Breast epithelium (tissue), 4 donors: ENCODE data around the gene MCM9. TPM values are rescaled to one million over a fixed set of nuclear protein-coding genes. Genes with fewer than 3 reads are reported as not detected.
A peak's percentile ranks its signal among the peaks of the same experiment; 100 is the strongest.
"Not testable (repeated sequence)": the region's sequence is repeated elsewhere in the genome, so short reads cannot be mapped to it uniquely, and the experiment has no call there.

ENCODE experiments used
- DNase-seq, 2 donors: peaks; one replicate each; pipeline ENCODE4 v3.0.0-alpha.2; 2019; ENCODE audit warnings: low spot score in 2 of 2
- H3K27ac ChIP-seq, 2 donors: fragments of 200-600 bp; sonication (generic) in 1 of 2; one replicate each; pipeline ENCODE4 v1.5.1; 2016 to 2019; ENCODE audit warnings: mild to moderate bottlenecking in 1 of 2
- H3K27me3 ChIP-seq, 2 donors: fragments of 200-600 bp; sonication (generic) in 1 of 2; one replicate each; pipeline versions ENCODE4 v1.5.1 to v1.6.0; 2017 to 2019; ENCODE audit warnings: control low read depth in 1 of 2, mild to moderate bottlenecking in 1 of 2
- H3K36me3 ChIP-seq: fragments of 200-600 bp; one replicate; pipeline ENCODE4 v1.5.1; 2019
- H3K4me1 ChIP-seq, 2 donors: fragments of 200-600 bp; sonication (generic); one replicate each; pipeline ENCODE4 v1.5.1; 2016 to 2019; ENCODE audit warnings: control low read depth in 1 of 2
- H3K4me3 ChIP-seq, 3 donors: fragments of 200-600 bp; sonication (generic); 1 replicate in 2 of 3; 2 replicates in 1 of 3; pipeline ENCODE4 v1.5.1; 2016 to 2019; ENCODE audit warnings: mild to moderate bottlenecking in 3 of 3, moderate library complexity in 2 of 3
- H3K9me3 ChIP-seq, 2 donors: fragments of 200-600 bp; sonication (generic) in 1 of 2; one replicate each; pipeline ENCODE4 v1.5.1; 2016 to 2019; ENCODE audit warnings: control low read depth in 1 of 2
- CTCF ChIP-seq, 3 donors: fragments of 450-650 bp; IDR thresholded peaks; one replicate each; pipeline ENCODE4 v1.5.1; 2016 to 2017; ENCODE audit warnings: antibody characterized with exemption in 3 of 3, mild to moderate bottlenecking in 3 of 3, moderate library complexity in 3 of 3
- POLR2A ChIP-seq: fragments of 450-650 bp; IDR thresholded peaks from one replicate; pipeline ENCODE4 v1.6.1; 2016; ENCODE audit warnings: antibody characterized with exemption, mild to moderate bottlenecking, moderate library complexity
- POLR2AphosphoS5 ChIP-seq, 3 donors: sonication (generic); formaldehyde crosslinking; IDR thresholded peaks; one replicate each; pipeline ENCODE4 v1.6.1; 2017; ENCODE audit warnings: antibody characterized with exemption in 3 of 3
- intact Hi-C: fragments of 100-400 bp; cut with DNase I; formaldehyde crosslinking; loops from one replicate; pipeline ENCODE4 v1.15.1; 2023; ENCODE audit warnings: low total_unique reads
- total RNA-seq, 3 donors: library from RNA; depleted of rRNA; stranded (reverse); fragments of >200 nt; gene quantifications; one replicate each; pipeline ENCODE4 v1.1.0, GENCODE V29; 2016

The MCM9 gene
- total RNA-seq, 3 donors from 2014 or later, result 17.9 to 40.5 (median 33.4) TPM

GRCh38 chr6:118808793-118809638 is 125.9 kb downstream of the MCM9 start:
- intact Hi-C loops, result no loop called here
- no peak overlapping the region for H3K27ac ChIP-seq
- DNase-seq, result no peak
- no peak overlapping the region for H3K4me3 ChIP-seq
- no peaks in the 10 kb centered on the region for H3K4me1 ChIP-seq
- H3K27me3 ChIP-seq, result no peaks in the 10 kb centered on the region
- H3K36me3 ChIP-seq, result no peaks in the 10 kb centered on the region
- TF ChIP-seq POLR2A, result no peak
- no peak for TF ChIP-seq POLR2AphosphoS5 (IDR thresholded peaks at IDR 0.05)
- TF ChIP-seq CTCF (IDR thresholded peaks at IDR 0.05), result no peak
- H3K9me3 ChIP-seq, result no peaks in the 10 kb centered on the region

- no peaks in the 10 kb centered on the region for H3K27me3 ChIP-seq
- no peaks in the 10 kb centered on the region for H3K9me3 ChIP-seq
- H3K4me3 ChIP-seq, result no peak overlapping the region
- TF ChIP-seq POLR2A (no peak), CTCF (IDR thresholded peaks at IDR 0.05) (no peak), POLR2AphosphoS5 (IDR thresholded peaks at IDR 0.05) (no peak)
- H3K27ac ChIP-seq, result no peak overlapping the region
- DNase-seq, result no peak
- H3K4me1 ChIP-seq, result no peaks in the 10 kb centered on the region
- H3K36me3 ChIP-seq, result no peaks in the 10 kb centered on the region
- intact Hi-C loops, result no loop called here
These were observed 130.9 kb downstream of the MCM9 start for GRCh38 chr6:118804091-118804490.

- no peak overlapping the region for H3K27ac ChIP-seq
- H3K4me1 ChIP-seq, result no peaks in the 10 kb centered on the region
- no peaks in the 10 kb centered on the region for H3K9me3 ChIP-seq
- H3K4me3 ChIP-seq, result no peak overlapping the region
- TF ChIP-seq CTCF (IDR thresholded peaks at IDR 0.05), result no peak
- no peak for TF ChIP-seq POLR2AphosphoS5 (IDR thresholded peaks at IDR 0.05)
- TF ChIP-seq POLR2A, result no peak
- no peaks in the 10 kb centered on the region for H3K36me3 ChIP-seq
- H3K27me3 ChIP-seq, result no peaks in the 10 kb centered on the region
- intact Hi-C loops, result no loop called here
- no peak for DNase-seq
These were observed 133.7 kb downstream of the MCM9 start for GRCh38 chr6:118801257-118801656.

GRCh38 chr6:118800394-118801071 is 134.4 kb downstream of the MCM9 start:
- intact Hi-C loops, result no loop called here
- no peaks in the 10 kb centered on the region for H3K4me1 ChIP-seq
- no peaks in the 10 kb centered on the region for H3K9me3 ChIP-seq
- H3K4me3 ChIP-seq, result peak overlapping the region in 1 of 3 donors; percentile 9
- no peaks in the 10 kb centered on the region for H3K27me3 ChIP-seq
- no peaks in the 10 kb centered on the region for H3K36me3 ChIP-seq
- TF ChIP-seq CTCF (IDR thresholded peaks at IDR 0.05), result peak; percentile 83 to 85 (median 84)
- TF ChIP-seq POLR2AphosphoS5 (IDR thresholded peaks at IDR 0.05), result no peak
- DNase-seq, result peak; percentile 60 to 84
- no peak overlapping the region for H3K27ac ChIP-seq

- Histone ChIP-seq H3K36me3 (no peaks in the 10 kb centered on the region), H3K4me3 (no peak overlapping the region), H3K27me3 (no peaks in the 10 kb centered on the region), H3K9me3 (no peaks in the 10 kb centered on the region), H3K4me1 (no peaks in the 10 kb centered on the region), H3K27ac (no peak overlapping the region)
- DNase-seq, result no peak
- no peak for TF ChIP-seq CTCF (IDR thresholded peaks at IDR 0.05)
- no peak for TF ChIP-seq POLR2AphosphoS5 (IDR thresholded peaks at IDR 0.05)
- TF ChIP-seq POLR2A, result no peak
- intact Hi-C loops, result no loop called here
These were observed 135.1 kb downstream of the MCM9 start for GRCh38 chr6:118799826-118800225.

GRCh38 chr6:118796548-118796947 is 138.4 kb downstream of the MCM9 start:
- H3K4me1 ChIP-seq, DNase-seq, H3K27me3 ChIP-seq, H3K4me3 ChIP-seq, H3K27ac ChIP-seq, H3K36me3 ChIP-seq, intact Hi-C loops, H3K9me3 ChIP-seq: not testable (repeated sequence)
